Central memory CD8-positive, alpha-beta T cell (primary cell): ENCODE data around the gene GPR55.
"Not testable (repeated sequence)": the region's sequence is repeated elsewhere in the genome, so short reads cannot be mapped to it uniquely, and the experiment has no call there.

Experiments
- ATAC-seq: fragments of 150-1000 bp; cut with Tn5 transposase; replicated peaks from 2 replicates; pipeline ENCODE4 v1.10.0; 2022; ENCODE audit warnings: mild to moderate bottlenecking, moderate FRiP score, moderate number of reproducible peaks; ENCODE audit not compliant: poor library complexity, severe bottlenecking; ENCODE audit errors: extremely low read depth
- DNase-seq, 2 donors: peaks; one replicate each; pipeline ENCODE4 v3.0.0; 2021; ENCODE audit warnings: low spot score in 2 of 2
- H3K27ac Mint-ChIP-seq: one replicate; pipeline ENCODE4 v1.8.0; 2022; ENCODE audit warnings: low read depth, mild to moderate bottlenecking, moderate library complexity, mixed read lengths
- H3K27me3 Mint-ChIP-seq: one replicate; pipeline ENCODE4 v1.8.0; 2022; ENCODE audit warnings: mixed read lengths
- H3K36me3 Mint-ChIP-seq: one replicate; pipeline ENCODE4 v1.8.0; 2022; ENCODE audit warnings: mild to moderate bottlenecking, moderate library complexity, mixed read lengths; ENCODE audit not compliant: insufficient read depth
- H3K4me1 Mint-ChIP-seq: one replicate; pipeline ENCODE4 v1.8.0; 2022; ENCODE audit warnings: mixed read lengths
- H3K4me3 Mint-ChIP-seq: one replicate; pipeline ENCODE4 v1.8.0; 2022; ENCODE audit warnings: mild to moderate bottlenecking, moderate library complexity, mixed read lengths
- H3K9me3 Mint-ChIP-seq: one replicate; pipeline ENCODE4 v1.8.0; 2022; ENCODE audit warnings: mixed read lengths

The GPR55 gene

DNA sequence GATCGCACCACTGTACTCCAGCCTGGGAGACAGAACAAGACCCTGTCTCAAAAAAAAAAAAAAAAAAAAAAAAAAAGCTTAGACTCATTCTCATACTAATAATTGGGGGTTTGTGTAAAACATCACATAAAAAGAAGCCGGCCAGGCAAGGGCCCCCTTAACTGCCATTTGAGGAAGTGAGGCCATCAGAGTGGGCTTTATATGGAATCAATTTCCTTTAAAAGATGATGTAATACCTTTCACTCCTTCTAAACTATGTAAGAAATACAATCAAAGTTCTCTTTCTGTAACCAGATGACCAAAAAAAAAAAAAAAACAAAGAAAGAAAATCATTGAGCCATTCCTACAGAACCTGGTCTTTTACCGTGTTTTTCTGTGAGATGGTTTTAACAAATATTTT is 13.1 kb upstream of the GPR55 start:
- DNase-seq (no peak), ATAC-seq (no peak)
- H3K36me3 Mint-ChIP-seq = no peaks in the 10 kb centered on the region
- H3K4me1 Mint-ChIP-seq = peaks cover 9% of the 10 kb centered on the region
- H3K9me3 Mint-ChIP-seq = peaks cover 7% of the 10 kb centered on the region
- no peak overlapping the region for H3K4me3 Mint-ChIP-seq
- peaks cover 9% of the 10 kb centered on the region for H3K27me3 Mint-ChIP-seq
- H3K27ac Mint-ChIP-seq = no peak overlapping the region

DNA sequence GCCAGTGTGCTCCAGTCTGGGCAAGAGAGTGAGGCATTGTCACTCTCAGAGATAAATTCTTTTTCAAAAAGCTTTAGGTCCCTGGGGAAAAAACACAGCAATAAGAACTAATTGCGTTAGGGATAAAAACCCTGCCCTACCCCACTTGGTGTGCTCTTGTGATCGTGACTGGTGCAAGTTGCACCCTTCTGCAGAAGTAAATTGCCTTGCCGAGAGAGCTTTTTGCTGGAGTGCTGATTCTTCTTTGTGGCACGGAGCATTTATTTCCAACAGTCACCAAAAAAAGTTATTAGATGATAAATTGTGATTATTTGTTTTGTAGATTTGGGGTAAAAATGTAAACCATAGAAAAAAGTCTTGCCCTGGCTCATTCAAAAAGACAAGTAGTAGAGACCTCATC is 12.3 kb upstream of the GPR55 start:
- Mint-ChIP-seq H3K9me3 (peaks cover 7% of the 10 kb centered on the region), H3K4me1 (peaks cover 11% of the 10 kb centered on the region), H3K27me3 (peaks cover 9% of the 10 kb centered on the region), H3K36me3 (no peaks in the 10 kb centered on the region), H3K4me3 (no peak overlapping the region), H3K27ac (no peak overlapping the region)
- no peak for DNase-seq
- ATAC-seq = no peak

DNA sequence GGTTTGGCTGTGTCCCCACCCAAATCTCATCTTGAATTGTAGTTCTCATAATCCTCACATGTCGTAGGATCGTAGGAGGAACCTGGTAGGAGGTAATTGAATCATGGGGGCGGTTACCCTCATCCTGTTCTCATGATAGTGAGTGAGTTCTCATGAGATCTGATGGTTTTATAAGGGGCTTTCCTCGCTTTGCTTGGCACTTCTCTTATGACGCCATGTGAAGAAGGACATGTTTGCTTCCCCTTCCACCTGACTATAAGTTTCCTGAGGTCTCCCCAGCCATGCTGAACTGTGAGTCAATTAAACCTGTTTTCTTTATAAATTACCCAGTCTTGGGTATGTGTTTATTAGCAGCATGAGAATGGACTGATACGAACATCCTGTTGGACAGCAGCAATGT is 11.2 kb upstream of the GPR55 start:
- H3K36me3 Mint-ChIP-seq, H3K27me3 Mint-ChIP-seq, H3K4me3 Mint-ChIP-seq, H3K9me3 Mint-ChIP-seq, DNase-seq, H3K27ac Mint-ChIP-seq, ATAC-seq: not testable (repeated sequence)
- H3K4me1 Mint-ChIP-seq = peaks cover 22% of the 10 kb centered on the region

DNA sequence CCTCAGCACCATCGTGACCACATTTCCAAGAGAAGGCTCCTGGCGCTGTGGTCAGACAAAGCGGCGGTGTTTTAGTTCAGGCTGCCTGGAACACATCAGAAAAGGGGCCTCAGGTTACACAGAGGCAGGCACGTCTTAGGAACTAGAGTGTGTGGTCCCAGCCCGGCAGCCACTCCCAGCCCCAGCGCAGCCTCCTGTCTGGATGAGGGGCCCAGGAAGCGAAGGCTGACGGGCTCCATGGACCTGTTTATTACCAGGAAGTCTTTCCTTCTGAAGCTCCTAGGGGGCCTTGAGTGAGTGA is 10.0 kb upstream of the GPR55 start:
- peaks cover 34% of the 10 kb centered on the region for H3K4me1 Mint-ChIP-seq
- H3K36me3 Mint-ChIP-seq = peaks cover 1% of the 10 kb centered on the region
- no peak overlapping the region for H3K4me3 Mint-ChIP-seq
- peaks cover 7% of the 10 kb centered on the region for H3K9me3 Mint-ChIP-seq
- no peak overlapping the region for H3K27ac Mint-ChIP-seq
- DNase-seq (no peak), ATAC-seq (no peak)
- no peaks in the 10 kb centered on the region for H3K27me3 Mint-ChIP-seq

DNA sequence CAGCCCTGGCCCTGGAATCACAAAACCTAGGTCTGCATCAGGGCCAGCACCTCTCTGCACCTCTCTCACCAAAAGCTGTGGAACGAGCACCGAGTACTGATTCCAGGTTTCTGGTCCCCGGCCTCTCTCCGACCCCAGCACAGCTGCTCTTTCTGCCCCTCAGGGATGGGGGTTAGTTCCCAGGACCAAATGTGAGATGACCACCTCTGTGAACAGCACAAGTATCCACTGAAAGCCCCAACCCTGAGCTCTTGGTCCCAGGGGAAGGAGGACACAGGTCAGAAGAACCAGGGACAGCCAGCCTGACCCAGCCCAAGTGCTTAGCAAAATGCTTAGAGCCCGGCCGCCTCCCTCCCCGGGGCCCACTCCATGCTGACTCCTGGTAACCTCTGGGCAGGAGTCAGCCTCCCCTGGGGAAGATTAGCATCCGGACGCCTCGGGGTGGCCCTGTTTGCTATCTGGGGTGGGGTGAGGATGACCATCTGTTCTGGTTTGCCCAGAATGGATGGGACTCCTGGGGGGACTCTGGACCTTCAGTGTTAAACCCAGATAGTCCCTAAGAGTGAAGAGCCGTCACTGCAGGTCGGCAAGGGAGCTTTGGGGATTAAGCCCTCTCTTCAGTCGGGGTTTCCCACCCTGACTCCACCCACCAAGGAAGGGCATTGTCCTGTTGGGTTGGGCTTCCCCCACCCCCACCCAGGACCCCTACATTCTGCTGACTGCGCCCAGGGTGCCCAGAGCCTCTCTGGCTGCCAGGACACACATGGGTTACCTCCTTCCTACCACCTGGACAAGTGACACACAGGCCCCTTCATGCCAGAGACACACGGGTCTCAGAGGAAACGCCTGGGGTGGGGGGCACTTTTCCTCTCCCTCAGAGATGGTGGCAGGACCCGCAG is 9.4 kb upstream of the GPR55 start:
- peaks cover 35% of the 10 kb centered on the region for H3K4me1 Mint-ChIP-seq
- H3K27ac Mint-ChIP-seq = no peak overlapping the region
- H3K9me3 Mint-ChIP-seq = peaks cover 7% of the 10 kb centered on the region
- DNase-seq (no peak), ATAC-seq (no peak)
- H3K27me3 Mint-ChIP-seq = no peaks in the 10 kb centered on the region
- H3K4me3 Mint-ChIP-seq = no peak overlapping the region
- peaks cover 1% of the 10 kb centered on the region for H3K36me3 Mint-ChIP-seq

DNA sequence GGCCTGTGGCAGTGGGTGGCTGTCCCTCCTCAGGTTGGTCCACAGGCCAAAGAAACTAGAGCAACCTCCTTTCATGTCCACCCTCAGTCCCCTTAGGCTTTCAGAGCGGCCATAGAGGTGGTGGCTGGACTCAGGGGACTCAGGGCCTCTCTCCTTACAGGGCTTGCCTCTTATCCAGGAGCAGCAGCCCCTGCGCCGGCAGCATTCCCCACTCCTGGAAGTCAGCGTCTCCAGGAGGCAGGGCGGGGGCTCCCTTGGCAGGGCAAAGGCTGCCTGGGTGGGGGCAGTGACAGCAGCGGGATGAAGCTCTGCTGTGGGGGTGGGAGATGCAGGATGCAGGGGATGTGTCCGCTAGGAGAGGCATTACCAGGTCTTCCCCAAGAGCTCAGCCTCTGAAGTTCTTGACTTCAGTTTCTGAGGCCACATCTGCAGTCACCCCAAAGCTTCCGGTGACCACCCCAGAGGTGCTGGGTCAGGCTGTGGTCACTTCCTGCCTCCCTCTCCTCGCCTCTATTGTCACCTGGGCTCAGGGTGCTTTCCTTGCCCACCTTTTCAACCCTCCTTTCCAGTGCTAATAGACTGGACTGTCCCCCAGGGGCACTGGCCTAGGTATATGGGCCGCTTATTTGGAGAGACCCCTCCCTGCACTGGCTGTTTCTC is 8.6 kb upstream of the GPR55 start:
- Mint-ChIP-seq H3K27me3 (no peaks in the 10 kb centered on the region), H3K36me3 (peaks cover 1% of the 10 kb centered on the region), H3K4me3 (no peak overlapping the region), H3K9me3 (peaks cover 7% of the 10 kb centered on the region), H3K4me1 (peaks cover 35% of the 10 kb centered on the region), H3K27ac (no peak overlapping the region)
- ATAC-seq (no peak), DNase-seq (no peak)

DNA sequence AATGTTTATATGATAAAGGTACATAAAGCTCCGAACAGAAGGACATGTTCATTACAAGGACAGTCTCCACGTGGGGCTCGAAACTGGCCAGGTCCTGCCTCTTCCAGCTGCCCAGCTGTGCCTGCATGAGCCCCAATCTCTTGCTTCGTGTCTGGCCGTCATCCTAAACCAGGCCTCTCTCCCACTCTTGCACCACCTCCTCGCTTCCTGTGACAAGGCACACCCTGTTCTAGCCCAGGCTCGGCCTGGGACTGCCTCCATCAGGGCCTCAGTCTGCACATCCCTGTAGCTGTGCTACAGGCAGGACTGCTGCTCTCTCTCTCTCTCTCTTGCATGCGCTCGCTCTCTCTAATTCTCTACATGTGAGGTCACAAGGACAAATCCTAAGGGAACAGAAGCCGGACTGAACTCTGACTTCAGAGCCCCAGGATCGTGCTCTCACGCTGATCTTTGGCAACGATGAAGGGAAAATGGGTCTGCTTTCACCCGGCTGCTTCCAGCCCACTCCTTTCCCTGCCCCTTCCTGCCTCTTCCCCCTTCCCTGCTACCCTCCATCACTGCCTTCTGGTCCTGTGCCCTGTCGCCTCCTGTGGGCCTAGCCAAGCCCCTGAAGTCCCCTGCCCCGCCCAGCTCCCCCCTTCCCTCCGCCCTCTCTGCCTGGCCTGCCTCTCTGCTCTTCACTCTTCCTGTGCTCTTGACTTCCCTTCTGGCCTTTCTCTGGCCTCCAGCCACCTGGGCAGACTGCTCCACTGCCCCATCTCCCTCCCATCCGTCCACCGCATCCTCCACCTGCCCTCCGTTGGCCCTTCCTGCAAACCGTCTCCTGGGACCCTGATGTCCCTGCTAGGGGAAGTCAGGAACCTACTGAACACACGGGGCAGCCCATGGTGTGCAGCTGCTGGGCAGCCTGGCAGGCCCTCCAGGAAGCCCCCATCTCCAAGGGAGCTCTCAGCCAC is 7.8 kb upstream of the GPR55 start:
- DNase-seq = no peak

DNA sequence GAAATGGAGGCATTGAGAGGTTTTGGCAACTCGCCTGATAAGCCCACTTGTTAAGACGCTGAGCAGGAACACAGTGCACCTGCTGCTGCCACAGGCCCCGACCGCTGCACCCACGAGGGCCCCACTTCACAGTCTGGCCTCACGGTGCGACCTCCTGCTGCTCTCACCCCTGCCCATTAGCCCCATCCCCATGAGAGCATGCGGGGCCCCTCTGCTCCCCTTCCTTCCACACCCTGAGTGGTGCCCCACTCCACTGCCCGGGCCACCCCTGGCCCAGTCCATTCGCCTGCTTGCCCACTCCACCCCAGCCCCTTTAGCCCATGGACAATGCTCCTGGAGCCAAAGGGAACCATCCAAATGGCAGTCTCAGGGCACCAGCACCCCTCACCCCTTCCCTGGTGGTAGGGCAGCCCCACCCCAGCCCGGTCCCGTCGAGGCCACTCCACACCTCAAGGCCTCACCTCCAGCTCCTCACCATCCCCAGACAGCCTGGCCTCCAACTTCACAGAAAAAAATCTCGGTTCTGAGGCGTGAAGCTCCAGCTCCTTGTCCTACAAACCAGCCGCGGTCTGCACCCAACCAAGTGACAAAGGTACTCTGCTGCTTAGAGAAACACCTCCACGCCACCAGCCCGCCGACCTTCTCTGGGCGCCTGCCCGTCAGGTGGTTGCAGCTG is 6.7 kb upstream of the GPR55 start:
- Mint-ChIP-seq H3K27ac (peak overlapping the region; percentile 79), H3K4me3 (peak overlapping the region; percentile 59), H3K27me3 (no peaks in the 10 kb centered on the region), H3K36me3 (peaks cover 1% of the 10 kb centered on the region), H3K9me3 (peaks cover 7% of the 10 kb centered on the region), H3K4me1 (peaks cover 39% of the 10 kb centered on the region)
- ATAC-seq (peak; percentile 77), DNase-seq (no peak)

More for the DNA sequence above, 7.8 kb upstream of the GPR55 start:
- ATAC-seq = no peak
- Mint-ChIP-seq H3K27me3 (no peaks in the 10 kb centered on the region), H3K36me3 (peaks cover 1% of the 10 kb centered on the region), H3K4me1 (peaks cover 39% of the 10 kb centered on the region), H3K4me3 (peak overlapping the region; percentile 14), H3K27ac (no peak overlapping the region), H3K9me3 (peaks cover 7% of the 10 kb centered on the region)

DNA sequence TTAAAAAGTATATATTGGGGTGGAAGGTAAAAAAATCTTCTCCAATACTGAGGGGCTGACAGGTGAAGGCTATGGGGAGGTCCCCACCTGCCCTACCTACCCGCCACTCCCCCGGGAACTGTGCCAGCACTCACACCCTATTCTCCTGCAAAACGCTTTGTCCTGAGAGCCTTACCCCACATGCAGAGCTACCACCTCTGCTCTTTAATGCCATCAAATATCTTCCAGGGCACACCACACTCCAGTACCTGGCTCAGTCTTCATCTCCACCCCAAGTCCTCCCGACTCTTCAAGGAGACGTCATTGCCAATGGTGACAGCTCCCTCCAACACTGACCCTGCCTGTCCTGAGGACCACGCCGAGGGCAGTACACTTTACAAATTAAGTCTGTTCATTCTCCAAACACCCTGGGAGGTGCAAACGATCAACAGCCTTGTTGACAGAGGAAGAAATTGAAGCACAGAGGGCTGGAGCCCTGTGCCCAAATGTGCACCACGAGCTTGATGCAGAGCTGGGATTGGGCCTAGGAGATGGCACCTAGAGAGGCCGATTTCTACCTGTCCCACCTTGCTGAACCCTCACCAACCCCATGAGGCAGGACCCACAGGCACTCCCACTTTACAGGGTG is 6.0 kb upstream of the GPR55 start:
- Mint-ChIP-seq H3K36me3 (peaks cover 3% of the 10 kb centered on the region), H3K4me1 (peaks cover 39% of the 10 kb centered on the region), H3K9me3 (peaks cover 6% of the 10 kb centered on the region), H3K4me3 (peak overlapping the region; percentile 59), H3K27me3 (no peaks in the 10 kb centered on the region), H3K27ac (peak overlapping the region; percentile 79)
- ATAC-seq (no peak), DNase-seq (no peak)

DNA sequence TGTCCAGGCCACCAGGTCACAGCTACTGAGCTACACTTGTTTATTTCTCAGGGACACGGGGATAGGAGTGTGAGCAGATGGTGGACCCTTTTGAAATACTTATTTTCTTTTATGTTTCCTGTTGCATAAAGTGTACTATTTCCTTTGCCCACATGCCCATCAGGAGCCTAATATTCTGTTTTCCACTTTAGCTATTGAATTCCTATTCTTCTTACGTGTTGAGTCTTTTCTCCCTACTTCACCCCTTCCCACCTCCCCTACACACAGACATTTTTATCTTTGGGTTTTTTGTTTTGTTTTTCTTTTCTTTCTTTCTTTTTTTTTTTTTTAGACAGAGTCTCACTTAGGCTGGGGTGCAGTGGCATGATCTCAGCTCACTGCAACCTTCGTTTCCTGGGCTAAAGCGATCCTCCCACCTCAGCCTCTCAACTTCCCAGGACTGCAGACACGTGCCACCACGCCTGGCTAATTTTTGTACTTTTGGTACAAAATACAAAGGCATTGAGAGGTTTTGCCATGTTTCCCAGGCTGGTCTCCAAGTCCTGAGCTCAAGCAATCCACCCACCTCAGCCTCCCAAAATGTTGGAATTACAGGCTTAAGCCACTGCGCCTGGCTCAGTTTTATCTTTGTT is 5.2 kb upstream of the GPR55 start:
- peak overlapping the region; percentile 70 for H3K27ac Mint-ChIP-seq
- H3K36me3 Mint-ChIP-seq = peaks cover 3% of the 10 kb centered on the region
- H3K4me1 Mint-ChIP-seq = peaks cover 42% of the 10 kb centered on the region
- no peaks in the 10 kb centered on the region for H3K27me3 Mint-ChIP-seq
- ATAC-seq (no peak), DNase-seq (no peak)
- no peaks in the 10 kb centered on the region for H3K9me3 Mint-ChIP-seq
- no peak overlapping the region for H3K4me3 Mint-ChIP-seq

DNA sequence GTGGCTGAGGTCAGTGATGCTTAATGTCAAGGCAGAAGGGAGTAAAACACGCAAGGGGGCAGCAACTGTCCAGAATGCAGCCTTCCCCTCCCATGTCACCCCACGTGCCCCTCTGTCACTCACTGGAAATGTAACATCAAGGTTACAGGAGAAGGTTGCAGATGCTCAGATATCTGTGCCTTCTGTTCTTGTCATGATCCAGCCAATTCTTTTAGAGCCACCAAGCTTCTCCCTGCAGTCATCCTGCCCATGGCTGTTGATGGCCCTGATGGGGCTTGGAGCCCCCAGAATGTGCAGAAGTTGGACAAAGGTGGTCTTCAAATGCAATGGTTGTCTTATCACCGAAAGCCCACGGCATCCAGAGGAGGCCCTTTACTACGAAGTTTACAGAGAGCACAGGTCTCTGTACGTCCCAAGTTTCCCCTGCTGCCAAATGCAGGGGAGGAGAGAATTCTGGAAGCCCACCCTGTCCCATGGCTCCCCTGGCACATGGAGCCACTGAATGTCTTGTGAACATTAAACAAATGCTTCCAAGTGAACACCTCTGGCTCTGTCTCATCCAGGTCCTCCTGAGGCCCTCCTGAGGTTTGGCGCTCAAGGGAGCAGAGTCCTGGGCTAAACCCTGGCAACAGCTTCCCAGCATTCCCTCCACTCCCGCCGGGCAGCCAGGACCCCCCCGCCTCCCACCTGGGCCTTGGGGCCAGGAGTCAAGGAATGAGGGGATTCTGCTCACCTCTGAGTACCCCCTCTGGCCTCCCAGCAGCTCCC is 4.5 kb upstream of the GPR55 start:
- no peak for ATAC-seq

More for the DNA sequence above, 4.5 kb upstream of the GPR55 start:
- no peak for DNase-seq
- Mint-ChIP-seq H3K27me3 (no peaks in the 10 kb centered on the region), H3K4me1 (peaks cover 49% of the 10 kb centered on the region), H3K36me3 (peaks cover 3% of the 10 kb centered on the region), H3K4me3 (no peak overlapping the region), H3K27ac (no peak overlapping the region), H3K9me3 (no peaks in the 10 kb centered on the region)
